ENCODE measurements around the gene CCDC3.

Gene CCDC3

DNA sequence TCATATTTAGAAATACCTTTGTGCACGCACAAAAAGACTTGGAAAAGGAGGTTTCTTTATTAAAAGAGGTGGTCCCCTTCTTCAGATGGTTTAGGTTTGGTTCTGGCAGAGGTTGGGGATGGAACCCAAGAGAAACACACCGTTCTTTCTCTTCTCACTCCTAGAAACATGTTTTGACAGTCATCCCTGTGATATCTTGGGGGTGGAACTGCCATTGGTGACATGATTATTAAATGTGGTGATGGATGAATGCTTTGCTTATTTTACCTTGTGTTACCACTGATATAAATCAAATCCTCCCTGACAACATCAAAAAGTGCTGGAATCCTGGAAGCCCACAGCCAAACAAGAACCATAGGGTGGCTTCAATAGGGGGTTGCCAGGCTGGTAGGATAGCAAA, 146.5 kb downstream of the CCDC3 start:
- TF ChIP-seq EGR1 (IDR thresholded peaks at IDR 0.05) = no peak

DNA sequence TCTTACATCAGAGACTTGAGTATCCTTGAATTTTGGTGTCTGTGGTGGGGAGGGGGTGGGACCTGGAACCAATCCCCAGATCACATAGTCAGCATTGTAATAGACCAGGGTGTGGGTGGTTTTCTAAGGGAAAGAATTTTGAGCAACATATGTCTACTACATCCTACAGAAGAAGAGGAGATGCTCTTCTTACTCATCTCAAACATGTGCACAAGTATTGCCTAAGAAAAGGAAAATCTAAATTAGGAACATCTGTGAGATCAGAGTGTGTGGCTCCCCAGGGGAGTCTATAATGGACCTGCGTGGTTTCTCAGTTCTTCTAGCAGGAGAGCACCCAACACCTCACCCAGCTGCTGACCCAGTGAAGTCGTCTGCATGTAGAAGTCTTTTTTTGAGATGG, 148.8 kb downstream of the CCDC3 start:
- TF ChIP-seq EP300 (IDR thresholded peaks at IDR 0.05; ENCODE audit: borderline replicate concordance) = no peak
- no peak for TF ChIP-seq NFIC (IDR thresholded peaks at IDR 0.05)
- no peak for TF ChIP-seq EGR1 (IDR thresholded peaks at IDR 0.05)
- TF ChIP-seq CEBPB (IDR thresholded peaks at IDR 0.05) = no peak
- TF ChIP-seq, protein P1, sequence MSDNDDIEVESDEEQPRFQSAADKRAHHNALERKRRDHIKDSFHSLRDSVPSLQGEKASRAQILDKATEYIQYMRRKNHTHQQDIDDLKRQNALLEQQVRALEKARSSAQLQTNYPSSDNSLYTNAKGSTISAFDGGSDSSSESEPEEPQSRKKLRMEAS (IDR thresholded peaks at IDR 0.05) = no peak
- no peak for TF ChIP-seq ZBTB7A (IDR thresholded peaks at IDR 0.05; ENCODE audit: low read depth)
- TF ChIP-seq YY1 (IDR thresholded peaks at IDR 0.05; ENCODE audit: low read depth) = no peak
- TF ChIP-seq, protein P2, sequence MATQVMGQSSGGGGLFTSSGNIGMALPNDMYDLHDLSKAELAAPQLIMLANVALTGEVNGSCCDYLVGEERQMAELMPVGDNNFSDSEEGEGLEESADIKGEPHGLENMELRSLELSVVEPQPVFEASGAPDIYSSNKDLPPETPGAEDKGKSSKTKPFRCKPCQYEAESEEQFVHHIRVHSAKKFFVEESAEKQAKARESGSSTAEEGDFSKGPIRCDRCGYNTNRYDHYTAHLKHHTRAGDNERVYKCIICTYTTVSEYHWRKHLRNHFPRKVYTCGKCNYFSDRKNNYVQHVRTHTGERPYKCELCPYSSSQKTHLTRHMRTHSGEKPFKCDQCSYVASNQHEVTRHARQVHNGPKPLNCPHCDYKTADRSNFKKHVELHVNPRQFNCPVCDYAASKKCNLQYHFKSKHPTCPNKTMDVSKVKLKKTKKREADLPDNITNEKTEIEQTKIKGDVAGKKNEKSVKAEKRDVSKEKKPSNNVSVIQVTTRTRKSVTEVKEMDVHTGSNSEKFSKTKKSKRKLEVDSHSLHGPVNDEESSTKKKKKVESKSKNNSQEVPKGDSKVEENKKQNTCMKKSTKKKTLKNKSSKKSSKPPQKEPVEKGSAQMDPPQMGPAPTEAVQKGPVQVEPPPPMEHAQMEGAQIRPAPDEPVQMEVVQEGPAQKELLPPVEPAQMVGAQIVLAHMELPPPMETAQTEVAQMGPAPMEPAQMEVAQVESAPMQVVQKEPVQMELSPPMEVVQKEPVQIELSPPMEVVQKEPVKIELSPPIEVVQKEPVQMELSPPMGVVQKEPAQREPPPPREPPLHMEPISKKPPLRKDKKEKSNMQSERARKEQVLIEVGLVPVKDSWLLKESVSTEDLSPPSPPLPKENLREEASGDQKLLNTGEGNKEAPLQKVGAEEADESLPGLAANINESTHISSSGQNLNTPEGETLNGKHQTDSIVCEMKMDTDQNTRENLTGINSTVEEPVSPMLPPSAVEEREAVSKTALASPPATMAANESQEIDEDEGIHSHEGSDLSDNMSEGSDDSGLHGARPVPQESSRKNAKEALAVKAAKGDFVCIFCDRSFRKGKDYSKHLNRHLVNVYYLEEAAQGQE (IDR thresholded peaks at IDR 0.05; ENCODE audit: low read depth) = no peak
- TF ChIP-seq TAF1 (IDR thresholded peaks at IDR 0.05; ENCODE audit: low read depth) = no peak
- TF ChIP-seq CREB1 (IDR thresholded peaks at IDR 0.05; ENCODE audit: low read depth) = no peak

DNA sequence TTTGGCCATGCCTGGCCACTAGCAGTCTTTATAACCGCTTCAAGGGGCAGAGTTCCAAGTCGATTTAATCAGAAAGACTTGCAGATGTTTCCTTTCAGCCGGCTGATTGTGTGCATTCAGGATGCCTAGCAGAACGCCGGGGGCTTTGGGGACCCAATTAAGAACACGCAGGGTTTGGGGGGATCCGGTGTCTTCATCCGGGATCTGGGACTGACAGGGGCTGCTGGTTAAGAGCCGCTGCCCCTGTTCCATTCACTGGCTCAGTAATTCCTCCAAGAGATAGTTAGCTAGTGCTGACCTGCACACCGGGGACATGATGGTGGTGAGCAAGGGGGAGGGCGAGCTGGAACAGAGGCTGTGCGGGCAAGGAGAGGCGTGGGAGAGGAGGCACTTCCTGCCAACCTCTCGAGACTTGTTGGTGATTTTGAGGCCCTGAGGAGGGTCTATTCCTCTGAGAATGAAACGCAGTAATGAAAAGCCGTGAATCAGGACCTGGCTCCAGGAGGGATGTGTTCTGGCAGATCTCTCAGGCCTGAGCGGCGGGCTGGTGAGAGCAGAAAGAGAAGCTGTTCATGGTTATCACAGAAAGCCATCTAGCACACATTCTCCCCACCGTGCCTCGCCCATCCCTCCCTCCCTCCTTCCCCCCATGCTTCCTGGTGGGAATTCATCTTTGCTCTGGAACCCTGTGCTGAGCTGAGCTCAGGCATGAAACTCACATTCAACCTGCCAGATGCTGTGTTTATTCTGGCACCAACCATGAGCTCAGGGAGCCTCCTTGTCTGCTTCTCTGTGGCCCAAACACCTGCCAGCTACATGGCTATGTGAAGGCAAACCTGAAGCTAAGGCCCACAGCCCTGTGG, 152.0 kb downstream of the CCDC3 start:
- TF ChIP-seq CEBPB (IDR thresholded peaks at IDR 0.05) (no peak), TAF1 (IDR thresholded peaks at IDR 0.05; ENCODE audit: low read depth) (no peak), EGR1 (IDR thresholded peaks at IDR 0.05) (no peak), YY1 (IDR thresholded peaks at IDR 0.05; ENCODE audit: low read depth) (no peak), EP300 (IDR thresholded peaks at IDR 0.05; ENCODE audit: borderline replicate concordance) (no peak), NFIC (IDR thresholded peaks at IDR 0.05) (no peak), CREB1 (IDR thresholded peaks at IDR 0.05; ENCODE audit: low read depth) (no peak)
- TF ChIP-seq, protein P3, sequence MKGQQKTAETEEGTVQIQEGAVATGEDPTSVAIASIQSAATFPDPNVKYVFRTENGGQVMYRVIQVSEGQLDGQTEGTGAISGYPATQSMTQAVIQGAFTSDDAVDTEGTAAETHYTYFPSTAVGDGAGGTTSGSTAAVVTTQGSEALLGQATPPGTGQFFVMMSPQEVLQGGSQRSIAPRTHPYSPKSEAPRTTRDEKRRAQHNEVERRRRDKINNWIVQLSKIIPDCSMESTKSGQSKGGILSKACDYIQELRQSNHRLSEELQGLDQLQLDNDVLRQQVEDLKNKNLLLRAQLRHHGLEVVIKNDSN (IDR thresholded peaks at IDR 0.05) = no peak
- TF ChIP-seq, protein P2 (IDR thresholded peaks at IDR 0.05; ENCODE audit: low read depth) = no peak

DNA sequence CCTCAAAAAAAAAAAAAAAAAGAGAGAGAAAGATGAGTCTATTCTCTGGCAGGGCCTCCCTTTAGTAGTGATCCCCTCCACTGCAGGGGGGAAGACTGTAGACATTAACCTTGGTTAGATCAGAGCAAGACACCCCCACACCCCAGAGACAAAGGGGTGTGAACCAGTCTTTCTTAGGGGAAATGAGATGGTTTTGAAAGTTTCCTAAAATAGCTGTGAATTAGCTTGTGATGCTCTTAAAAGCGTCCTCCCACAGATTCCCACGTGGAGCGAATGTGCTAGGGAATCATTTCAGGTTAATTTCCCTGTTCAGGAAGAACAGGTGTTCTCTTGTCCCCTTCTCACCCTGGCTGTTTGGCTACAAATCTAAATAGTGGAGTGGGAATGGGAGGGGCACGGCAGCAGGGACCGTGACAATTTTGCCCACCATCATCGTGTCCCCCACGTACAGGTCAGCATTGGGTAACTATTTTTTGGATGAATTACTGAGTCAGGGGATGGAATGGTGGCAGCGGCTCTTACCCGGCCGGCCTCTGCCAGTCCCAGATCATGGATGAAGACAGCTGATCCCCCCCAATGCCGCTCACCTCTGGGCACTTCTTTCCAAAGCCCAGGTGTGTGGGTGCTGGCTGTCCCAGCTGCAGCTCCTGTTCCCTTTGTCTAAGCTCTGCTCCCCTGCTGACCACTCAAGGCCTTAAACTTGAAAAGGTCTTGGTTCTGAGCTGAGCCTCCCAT, 152.9 kb downstream of the CCDC3 start:
- TF ChIP-seq TEAD4 (IDR thresholded peaks at IDR 0.05) (no peak), RAD21 (IDR thresholded peaks at IDR 0.05; ENCODE audit: low read depth) (no peak), FOXM1 (IDR thresholded peaks at IDR 0.05; ENCODE audit: borderline replicate concordance, low read depth) (no peak), TAF1 (IDR thresholded peaks at IDR 0.05; ENCODE audit: low read depth) (no peak), YY1 (IDR thresholded peaks at IDR 0.05; ENCODE audit: low read depth) (no peak), ZBTB7A (IDR thresholded peaks at IDR 0.05; ENCODE audit: low read depth) (no peak), CREB1 (IDR thresholded peaks at IDR 0.05; ENCODE audit: low read depth) (no peak), TCF12 (IDR thresholded peaks at IDR 0.05; ENCODE audit: low read depth) (no peak), CEBPB (IDR thresholded peaks at IDR 0.05) (no peak), EGR1 (IDR thresholded peaks at IDR 0.05) (no peak), EP300 (IDR thresholded peaks at IDR 0.05; ENCODE audit: borderline replicate concordance) (no peak), NFIC (IDR thresholded peaks at IDR 0.05) (no peak)
- TF ChIP-seq, protein P3 (IDR thresholded peaks at IDR 0.05) = no peak
- TF ChIP-seq, protein P2 (IDR thresholded peaks at IDR 0.05; ENCODE audit: low read depth) = no peak
- TF ChIP-seq, protein P1 (IDR thresholded peaks at IDR 0.05) = no peak

All from Ishikawa (cell line).